Activated CD4-positive, alpha-beta T cell treated with anti-CD3 and anti-CD28 coated beads, Interleukin-2, amount 10 ng/mL, durations not matched to agents 24 days and 14 days (primary cell): ENCODE results near the gene BCKDHA. TPM values are rescaled to one million over a fixed set of nuclear protein-coding genes. Genes with fewer than 3 reads are reported as not detected.
A peak's percentile ranks its signal among the peaks of the same experiment; 100 is the strongest.

Experiments used
- DNase-seq: peaks from one replicate; pipeline ENCODE4 v3.0.0; 2022
- H3K27ac Mint-ChIP-seq: one replicate; pipeline ENCODE4 v1.8.0; 2022; ENCODE audit warnings: mild to moderate bottlenecking, mixed read lengths
- H3K27me3 Mint-ChIP-seq: one replicate; pipeline ENCODE4 v1.8.0; 2022; ENCODE audit warnings: mixed read lengths
- H3K36me3 Mint-ChIP-seq: one replicate; pipeline ENCODE4 v1.8.0; 2022; ENCODE audit warnings: low read depth, mild to moderate bottlenecking, mixed read lengths
- H3K4me1 Mint-ChIP-seq: one replicate; pipeline ENCODE4 v1.8.0; 2021; ENCODE audit warnings: mixed read lengths
- H3K4me3 Mint-ChIP-seq: one replicate; pipeline ENCODE4 v1.8.0; 2022; ENCODE audit warnings: mild to moderate bottlenecking, moderate library complexity, mixed read lengths
- H3K9me3 Mint-ChIP-seq: one replicate; pipeline ENCODE4 v1.8.0; 2021; ENCODE audit warnings: mixed read lengths
- intact Hi-C: fragments of 100-400 bp; cut with micrococcal nuclease; formaldehyde crosslinking; loops from one replicate; pipeline ENCODE4 v1.15.1; 2023
- total RNA-seq: library from RNA; stranded (reverse); gene quantifications from 2 replicates; pipeline ENCODE4 v1.2.3, GENCODE V29; 2022

The BCKDHA gene
- total RNA-seq, 1 donor from 2014 or later: 11.4 TPM

DNA sequence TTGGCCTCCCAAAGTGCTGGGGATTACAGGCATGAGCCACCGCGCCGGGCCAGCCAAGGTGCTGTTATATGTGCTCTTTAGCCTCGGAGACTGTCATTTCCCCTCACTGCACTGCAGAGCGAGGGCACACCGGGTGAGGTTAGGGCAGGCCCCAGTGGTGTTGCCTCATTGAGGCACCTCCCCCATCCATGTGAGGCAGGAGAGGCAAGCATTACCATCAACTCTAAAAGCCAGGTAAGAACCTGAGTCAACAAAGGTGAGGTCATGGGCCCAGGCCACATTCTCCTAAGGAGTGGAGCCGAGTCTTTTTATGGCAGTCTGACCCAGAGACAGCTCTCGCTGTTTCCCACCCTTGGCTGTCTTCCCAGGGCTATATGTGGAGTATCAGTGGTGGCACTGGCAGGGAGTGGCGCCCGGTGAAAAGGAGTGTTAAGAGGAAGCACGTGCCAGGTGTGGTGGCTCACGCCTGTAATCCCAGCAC lies 18.6 kb downstream of the BCKDHA start:
- intact Hi-C loops: no loop called here
- Mint-ChIP-seq H3K9me3 (no peaks in the 10 kb centered on the region), H3K27ac (no peak overlapping the region), H3K36me3 (peaks cover 41% of the 10 kb centered on the region), H3K27me3 (no peaks in the 10 kb centered on the region), H3K4me3 (no peak overlapping the region), H3K4me1 (no peaks in the 10 kb centered on the region)
- DNase-seq: no peak

DNA sequence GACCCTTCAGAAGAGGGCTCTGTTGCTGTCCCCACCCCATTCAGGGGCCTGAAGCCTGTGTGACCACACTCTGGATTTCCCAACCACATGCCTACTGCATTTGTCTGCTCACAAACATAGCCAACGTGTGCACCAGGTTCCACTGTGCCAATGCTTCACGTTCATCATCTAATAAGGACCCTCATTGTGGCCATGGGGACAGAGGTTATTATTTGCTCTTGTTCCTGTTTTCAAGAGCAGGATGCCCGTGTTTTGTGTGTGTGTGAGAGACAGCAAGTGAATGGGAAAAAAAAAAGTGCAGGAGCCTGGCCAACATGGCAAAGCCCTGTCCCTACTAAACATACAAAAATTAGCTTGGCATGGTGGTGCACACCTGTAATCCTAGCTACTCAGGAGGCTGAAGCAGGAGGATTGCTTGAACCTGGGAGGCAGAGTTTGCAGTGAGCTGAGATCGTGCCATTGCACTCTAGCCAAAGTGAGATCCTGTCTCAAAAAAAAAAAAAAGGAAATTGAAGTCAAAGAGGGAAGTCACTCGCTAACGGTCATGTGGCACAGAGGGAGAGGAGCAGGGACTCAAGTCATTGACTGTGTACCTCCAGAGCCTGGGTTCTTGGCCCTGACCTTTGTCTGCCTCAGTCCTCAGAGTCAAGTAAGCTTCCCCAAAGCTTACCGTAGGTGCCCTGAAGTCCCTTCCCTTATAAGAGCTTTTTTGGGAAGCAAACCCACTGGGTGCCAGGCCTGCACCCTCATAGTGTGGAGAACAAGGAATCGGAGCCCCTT lies 22.7 kb downstream of the BCKDHA start:
- Mint-ChIP-seq H3K36me3 (peaks cover 33% of the 10 kb centered on the region), H3K27ac (no peak overlapping the region), H3K4me1 (peaks cover 1% of the 10 kb centered on the region), H3K27me3 (no peaks in the 10 kb centered on the region), H3K4me3 (no peak overlapping the region), H3K9me3 (no peaks in the 10 kb centered on the region)
- DNase-seq: no peak
- intact Hi-C loops: no loop called here

DNA sequence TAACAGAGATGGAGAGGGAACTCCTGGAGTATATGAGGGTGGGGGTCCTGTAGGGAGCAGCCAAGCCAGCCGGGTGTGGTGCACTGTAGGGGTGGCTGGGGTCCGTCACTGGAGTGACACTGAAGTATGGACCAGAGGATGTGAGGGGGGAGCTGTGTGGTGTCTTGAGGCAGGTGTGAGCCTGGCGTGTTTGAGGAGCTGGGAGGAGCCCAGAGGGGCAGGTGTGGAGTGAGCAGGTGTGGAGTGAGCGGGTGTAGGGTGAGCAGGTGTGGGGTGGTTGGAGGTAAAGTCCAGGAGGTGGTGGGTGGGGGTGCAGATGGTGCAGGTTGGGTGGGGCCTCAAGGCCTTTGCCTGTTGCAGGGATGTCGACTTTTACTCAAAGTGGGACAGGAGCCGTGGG lies 23.7 kb downstream of the BCKDHA start:
- Mint-ChIP-seq H3K27me3 (no peaks in the 10 kb centered on the region), H3K9me3 (no peaks in the 10 kb centered on the region)
- intact Hi-C loops: no loop called here

DNA sequence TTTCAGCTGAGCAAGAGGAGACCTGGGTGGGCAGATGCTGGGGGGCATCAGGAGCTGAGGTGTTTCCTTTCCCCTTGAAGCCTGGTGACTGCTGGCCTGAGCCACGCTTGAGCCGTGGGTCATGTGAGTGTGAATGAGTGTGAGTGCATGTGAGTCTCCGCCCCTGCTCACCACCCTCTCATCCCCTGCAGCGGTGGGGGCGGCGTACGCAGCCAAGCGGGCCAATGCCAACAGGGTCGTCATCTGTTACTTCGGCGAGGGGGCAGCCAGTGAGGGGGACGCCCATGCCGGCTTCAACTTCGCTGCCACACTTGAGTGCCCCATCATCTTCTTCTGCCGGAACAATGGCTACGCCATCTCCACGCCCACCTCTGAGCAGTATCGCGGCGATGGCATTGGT lies 24.4 kb downstream of the BCKDHA start:
- Mint-ChIP-seq H3K27me3 (no peaks in the 10 kb centered on the region), H3K36me3 (peaks cover 31% of the 10 kb centered on the region), H3K4me3 (no peak overlapping the region), H3K4me1 (peaks cover 1% of the 10 kb centered on the region), H3K27ac (no peak overlapping the region), H3K9me3 (no peaks in the 10 kb centered on the region)
- intact Hi-C loops: no loop called here
- no peak for DNase-seq

More for the DNA sequence above, 23.7 kb downstream of the BCKDHA start:
- H3K27ac Mint-ChIP-seq: peak overlapping the region; percentile 18
- no peak overlapping the region for H3K4me3 Mint-ChIP-seq
- H3K36me3 Mint-ChIP-seq: peaks cover 31% of the 10 kb centered on the region
- no peak for DNase-seq
- peaks cover 1% of the 10 kb centered on the region for H3K4me1 Mint-ChIP-seq

DNA sequence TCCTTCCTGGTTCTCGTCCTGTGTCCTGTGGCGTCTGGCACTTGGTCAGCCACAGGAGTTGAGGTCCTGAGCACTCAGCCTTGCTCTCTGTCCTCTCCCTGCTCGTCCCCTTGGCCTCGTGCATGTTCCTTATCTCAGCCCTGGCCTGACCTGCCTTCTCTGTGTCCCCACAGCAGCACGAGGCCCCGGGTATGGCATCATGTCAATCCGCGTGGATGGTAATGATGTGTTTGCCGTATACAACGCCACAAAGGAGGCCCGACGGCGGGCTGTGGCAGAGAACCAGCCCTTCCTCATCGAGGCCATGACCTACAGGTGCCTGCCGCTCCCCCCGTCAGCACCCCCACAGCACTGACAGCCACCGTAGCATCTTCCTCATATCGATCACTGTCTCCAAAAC lies 24.8 kb downstream of the BCKDHA start:
- Mint-ChIP-seq H3K9me3 (no peaks in the 10 kb centered on the region), H3K36me3 (peaks cover 31% of the 10 kb centered on the region), H3K27me3 (no peaks in the 10 kb centered on the region), H3K27ac (no peak overlapping the region), H3K4me1 (peaks cover 1% of the 10 kb centered on the region), H3K4me3 (no peak overlapping the region)
- intact Hi-C loops: no loop called here
- no peak for DNase-seq

DNA sequence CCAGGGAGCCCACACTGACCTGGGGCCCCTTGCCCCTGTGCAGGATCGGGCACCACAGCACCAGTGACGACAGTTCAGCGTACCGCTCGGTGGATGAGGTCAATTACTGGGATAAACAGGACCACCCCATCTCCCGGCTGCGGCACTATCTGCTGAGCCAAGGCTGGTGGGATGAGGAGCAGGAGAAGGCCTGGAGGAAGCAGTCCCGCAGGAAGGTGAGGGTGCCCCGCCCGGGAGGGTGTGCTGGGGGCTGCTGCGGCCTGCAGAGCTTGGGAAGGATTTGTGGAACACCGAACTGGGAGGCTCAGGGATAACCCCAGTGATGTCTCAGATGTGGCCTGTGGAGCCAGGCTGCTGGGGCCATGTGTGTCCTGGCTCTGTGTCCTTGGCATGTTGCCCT lies 25.3 kb downstream of the BCKDHA start:
- Mint-ChIP-seq H3K27me3 (no peaks in the 10 kb centered on the region), H3K4me3 (no peak overlapping the region), H3K9me3 (no peaks in the 10 kb centered on the region), H3K27ac (no peak overlapping the region), H3K36me3 (peaks cover 31% of the 10 kb centered on the region), H3K4me1 (peaks cover 6% of the 10 kb centered on the region)
- intact Hi-C loops: no loop called here
- no peak for DNase-seq

DNA sequence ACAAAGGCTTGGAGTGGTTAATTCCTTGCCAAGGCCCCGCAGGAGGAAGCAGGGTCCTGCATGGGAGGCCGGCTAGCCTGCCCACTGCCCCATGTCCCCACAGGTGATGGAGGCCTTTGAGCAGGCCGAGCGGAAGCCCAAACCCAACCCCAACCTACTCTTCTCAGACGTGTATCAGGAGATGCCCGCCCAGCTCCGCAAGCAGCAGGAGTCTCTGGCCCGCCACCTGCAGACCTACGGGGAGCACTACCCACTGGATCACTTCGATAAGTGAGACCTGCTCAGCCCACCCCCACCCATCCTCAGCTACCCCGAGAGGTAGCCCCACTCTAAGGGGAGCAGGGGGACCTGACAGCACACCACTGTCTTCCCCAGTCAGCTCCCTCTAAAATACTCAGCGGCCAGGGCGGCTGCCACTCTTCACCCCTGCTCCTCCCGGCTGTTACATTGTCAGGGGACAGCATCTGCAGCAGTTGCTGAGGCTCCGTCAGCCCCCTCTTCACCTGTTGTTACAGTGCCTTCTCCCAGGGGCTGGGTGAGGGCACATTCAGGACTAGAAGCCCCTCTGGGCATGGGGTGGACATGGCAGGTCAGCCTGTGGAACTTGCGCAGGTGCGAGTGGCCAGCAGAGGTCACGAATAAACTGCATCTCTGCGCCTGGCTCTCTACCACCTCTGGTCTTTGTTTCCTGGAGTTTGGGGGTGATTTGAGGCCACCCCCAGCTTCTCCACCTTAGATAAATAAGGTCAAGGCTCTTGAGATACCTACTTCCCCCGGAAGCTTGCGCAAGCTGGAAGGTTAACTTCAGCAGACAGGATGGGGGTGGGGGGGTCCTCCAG lies 26.9 kb downstream of the BCKDHA start:
- DNase-seq: no peak
- Mint-ChIP-seq H3K27me3 (no peaks in the 10 kb centered on the region), H3K4me1 (peaks cover 13% of the 10 kb centered on the region), H3K9me3 (no peaks in the 10 kb centered on the region), H3K4me3 (no peak overlapping the region), H3K36me3 (peaks cover 24% of the 10 kb centered on the region), H3K27ac (no peak overlapping the region)
- intact Hi-C loops: no loop called here

DNA sequence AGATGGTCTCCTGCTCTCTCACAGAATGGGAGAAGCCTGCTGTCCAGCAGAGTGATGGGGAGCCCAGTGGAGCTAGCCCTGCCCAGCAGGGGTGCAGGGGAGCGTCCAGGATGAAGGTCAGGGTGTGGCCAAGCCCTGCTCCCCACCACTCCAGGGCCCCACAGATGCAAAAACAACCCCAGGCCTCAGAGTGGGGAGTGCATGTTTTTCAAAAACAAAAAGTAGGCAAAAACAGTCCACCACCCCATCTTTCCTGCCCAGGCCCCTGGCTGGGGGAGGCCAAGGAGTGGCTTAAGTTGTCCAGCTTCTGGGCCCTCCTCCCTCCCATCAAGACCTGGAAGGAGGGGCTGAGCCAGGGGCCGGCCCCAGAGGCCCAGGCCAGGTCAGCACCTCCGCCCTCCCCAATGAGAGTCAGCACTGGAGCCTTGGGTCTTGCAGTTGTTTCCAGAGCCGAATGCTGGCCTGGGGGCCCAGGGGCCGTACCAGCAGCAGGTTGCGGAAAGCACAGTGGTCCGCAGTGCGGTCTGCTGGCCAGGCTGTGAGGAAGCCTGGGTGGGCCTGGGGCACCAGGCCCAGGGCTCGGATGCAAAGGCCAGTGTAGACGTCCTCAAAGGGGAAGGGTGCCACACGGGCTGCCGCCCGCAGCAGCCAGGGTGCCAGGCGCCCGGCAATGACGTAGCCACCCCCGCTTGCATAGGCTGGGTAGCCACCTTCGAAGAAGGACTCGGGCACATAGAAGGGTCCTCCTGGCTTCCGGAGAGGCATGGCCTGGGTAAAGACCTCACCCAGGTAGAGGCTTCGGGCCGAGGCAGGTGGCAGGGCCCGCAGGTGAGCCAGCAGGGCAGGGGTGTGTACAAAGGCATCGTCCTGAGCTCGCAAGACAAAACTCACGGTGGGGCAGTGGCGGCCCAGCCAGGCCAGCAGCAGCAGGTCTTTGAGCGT lies 27.8 kb downstream of the BCKDHA start:
- DNase-seq: no peak
- peaks cover 13% of the 10 kb centered on the region for H3K4me1 Mint-ChIP-seq
- H3K9me3 Mint-ChIP-seq: no peaks in the 10 kb centered on the region
- H3K36me3 Mint-ChIP-seq: peaks cover 19% of the 10 kb centered on the region
- no peak overlapping the region for H3K4me3 Mint-ChIP-seq
- intact Hi-C loops: no loop called here
- H3K27me3 Mint-ChIP-seq: no peaks in the 10 kb centered on the region
- peak overlapping the region; percentile 70 for H3K27ac Mint-ChIP-seq

DNA sequence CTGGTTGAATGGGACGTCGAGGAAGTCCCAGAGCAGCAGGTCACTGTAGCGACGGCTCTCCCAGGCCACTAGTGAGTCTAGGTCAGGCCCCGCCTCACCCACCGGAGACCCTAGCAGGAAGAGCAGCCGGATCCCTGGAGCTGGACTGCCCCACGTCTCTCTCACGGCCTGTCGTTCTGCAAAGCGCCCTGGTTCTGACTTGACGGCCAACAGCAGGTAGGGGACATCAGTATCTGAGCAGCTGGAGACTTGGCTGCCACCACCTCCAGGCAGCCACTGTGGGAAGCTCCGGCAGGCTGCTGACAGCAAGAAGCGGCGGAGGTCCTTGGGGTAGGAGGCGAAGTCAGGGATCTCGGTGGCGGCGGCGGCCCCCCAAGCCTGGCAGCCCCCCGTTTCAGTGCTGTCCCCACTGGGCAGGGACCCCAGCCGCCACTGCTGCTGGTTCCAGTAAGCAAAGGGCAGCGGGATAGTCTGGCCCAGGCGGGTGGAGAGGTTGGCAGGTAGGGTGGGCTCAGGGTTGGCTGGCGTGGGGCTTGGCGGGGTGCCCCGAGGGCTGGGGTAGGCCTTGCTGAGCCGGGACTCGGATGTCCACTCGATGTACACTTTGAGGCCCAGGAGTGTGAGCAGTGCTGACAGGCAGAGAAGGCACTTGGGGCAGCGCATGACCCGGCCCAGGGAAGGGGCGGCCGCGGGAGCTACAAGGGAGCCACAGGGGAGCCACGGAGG lies 28.7 kb downstream of the BCKDHA start:
- Mint-ChIP-seq H3K27ac (no peak overlapping the region), H3K9me3 (no peaks in the 10 kb centered on the region), H3K4me3 (no peak overlapping the region), H3K4me1 (peaks cover 13% of the 10 kb centered on the region), H3K36me3 (peaks cover 22% of the 10 kb centered on the region), H3K27me3 (no peaks in the 10 kb centered on the region)
- intact Hi-C loops: no loop called here
- DNase-seq: no peak

DNA sequence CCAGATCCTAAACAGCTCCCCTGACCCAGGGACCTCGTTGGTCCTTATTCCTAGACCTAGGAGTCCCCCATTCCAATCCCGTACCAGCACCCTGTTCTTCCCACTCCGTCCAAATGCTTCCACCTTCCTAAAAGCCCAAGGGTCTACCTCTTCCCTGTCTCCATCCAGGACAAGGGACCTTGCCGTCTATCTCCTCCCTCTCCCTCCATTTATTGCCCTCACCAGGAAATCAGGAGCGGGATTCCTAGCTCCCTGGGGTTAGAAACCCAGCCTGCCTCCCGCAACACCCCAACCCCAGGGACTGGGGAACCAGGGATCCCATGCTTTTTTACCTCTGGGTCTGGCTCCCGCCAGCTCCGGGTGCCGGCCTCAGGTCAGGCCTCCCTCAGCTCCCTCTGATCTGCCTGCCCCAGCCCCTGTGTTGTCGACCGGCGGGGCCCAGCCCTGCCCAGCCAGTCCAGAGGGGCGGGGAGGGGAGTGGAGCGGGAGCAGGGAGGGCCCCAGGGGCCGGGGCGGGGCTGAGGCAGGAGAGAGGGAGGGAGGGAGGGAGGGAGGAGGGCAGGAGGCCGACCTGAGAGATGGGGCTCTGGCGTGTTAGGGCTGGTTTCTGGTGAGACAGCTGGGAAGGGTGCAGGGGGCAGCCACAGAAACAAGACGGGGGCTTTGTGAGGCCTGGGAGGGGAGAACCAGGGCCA lies 29.5 kb downstream of the BCKDHA start, which contains the start of gene B3GNT8:
B3GNT8 (minus strand) TSS at position 423 of the 695 bp plus-strand sequence. CDS start 596 bp downstream, outside the sequence.
- H3K27ac Mint-ChIP-seq: peak within 1 kb of the TSS; percentile 95
- peak; percentile 79 for DNase-seq
- H3K4me1 Mint-ChIP-seq: peaks cover 12% of the 10 kb centered on the region
- intact Hi-C loops: no loop called here
- H3K4me3 Mint-ChIP-seq: peak within 1 kb of the TSS; percentile 91
- H3K9me3 Mint-ChIP-seq: no peaks in the 10 kb centered on the region
- no peaks in the 10 kb centered on the region for H3K27me3 Mint-ChIP-seq
- peaks cover 24% of the 10 kb centered on the region for H3K36me3 Mint-ChIP-seq

DNA sequence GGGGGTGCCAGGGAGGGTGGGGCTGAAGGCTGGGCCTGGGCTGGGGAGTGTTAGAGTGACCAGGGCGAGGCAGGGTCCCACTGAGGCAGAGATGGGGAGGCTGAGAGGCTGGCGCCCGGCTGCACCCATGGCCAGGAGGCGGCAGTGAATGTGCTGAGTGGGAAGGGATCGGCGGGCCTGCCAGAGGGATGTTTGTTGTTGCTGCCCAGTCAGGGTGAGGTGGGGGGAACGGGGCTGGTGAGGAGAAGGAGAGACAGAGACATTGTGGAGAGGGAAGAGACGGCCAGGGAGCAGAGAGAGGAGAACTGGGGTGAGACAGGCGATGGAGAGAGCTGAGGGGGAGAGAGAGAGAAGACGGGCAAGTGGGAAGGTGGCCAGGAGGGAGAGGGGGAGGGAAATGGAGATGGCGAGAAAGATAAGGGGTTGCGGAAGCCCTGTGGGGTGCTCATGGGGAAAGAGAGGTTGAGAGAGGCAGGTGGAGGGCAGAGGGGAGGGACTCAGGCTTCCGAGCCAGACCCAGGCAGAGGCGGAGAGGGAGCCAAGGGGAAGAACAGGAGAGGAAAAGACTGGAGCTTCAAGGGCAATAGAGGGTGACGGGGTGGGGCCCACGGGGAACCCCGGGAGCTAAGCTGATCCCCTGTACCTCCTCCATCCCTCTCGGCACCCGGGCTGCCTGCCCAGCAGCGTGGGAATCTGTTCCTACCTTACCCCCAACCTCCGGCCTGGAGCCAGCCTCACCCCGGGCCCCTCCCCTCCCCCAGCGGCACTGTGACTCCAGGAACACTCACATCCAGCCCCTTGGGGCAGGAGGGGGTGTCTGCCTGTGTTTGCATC lies 30.2 kb downstream of the BCKDHA start:
- Mint-ChIP-seq H3K36me3 (peaks cover 22% of the 10 kb centered on the region), H3K9me3 (no peaks in the 10 kb centered on the region)

DNA sequence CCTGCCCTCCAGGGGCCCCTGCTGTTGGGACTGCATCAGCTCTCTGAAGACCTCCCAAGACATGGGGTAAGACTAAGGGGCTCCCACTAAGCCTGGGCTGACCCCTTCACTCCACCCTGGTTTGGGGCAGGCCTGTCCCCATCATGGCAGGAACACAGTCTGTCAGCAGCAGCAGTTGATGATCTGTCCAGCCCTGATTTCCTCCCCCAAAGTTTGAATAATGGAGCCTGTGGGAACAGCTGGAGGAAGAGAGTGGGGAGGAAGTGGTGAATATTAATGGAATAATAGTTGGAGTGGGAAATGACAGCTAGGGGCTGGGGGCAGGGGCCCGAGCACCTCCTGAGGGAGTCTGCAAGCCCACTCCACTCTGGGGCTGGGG lies 30.9 kb downstream of the BCKDHA start:
- Mint-ChIP-seq H3K4me1 (peaks cover 12% of the 10 kb centered on the region), H3K27me3 (no peaks in the 10 kb centered on the region), H3K36me3 (peaks cover 23% of the 10 kb centered on the region), H3K27ac (peak overlapping the region; percentile 61), H3K9me3 (no peaks in the 10 kb centered on the region), H3K4me3 (peak overlapping the region; percentile 91)
- no peak for DNase-seq
- intact Hi-C loops: loop anchor here (1.0 kb wide), 1 partner anchor 11 kb away; the partner anchor contains the start of gene DMAC2

More for the DNA sequence above, 30.2 kb downstream of the BCKDHA start:
- no peaks in the 10 kb centered on the region for H3K27me3 Mint-ChIP-seq
- peak overlapping the region; percentile 91 for H3K4me3 Mint-ChIP-seq
- peaks cover 12% of the 10 kb centered on the region for H3K4me1 Mint-ChIP-seq
- intact Hi-C loops: loop anchor here (1.0 kb wide), 1 partner anchor 11 kb away; the partner anchor contains the start of gene DMAC2
- peak overlapping the region; percentile 95 for H3K27ac Mint-ChIP-seq
- peak; percentile 74 for DNase-seq
